Left kidney (tissue), 2 donors: Measurements from ENCODE around the gene ADAMTS5. TPM values are rescaled to one million over a fixed set of nuclear protein-coding genes. Genes with fewer than 3 reads are reported as not detected.

ENCODE experiments used
- DNase-seq: peaks from one replicate; pipeline ENCODE4 v3.0.0-alpha.2; 2013
- polyA plus RNA-seq: library from polyadenylated mRNA; unstranded; fragments of 120-200 nt; gene quantifications from one replicate; pipeline ENCODE4 v1.2.1, GENCODE V29; 2013; ENCODE audit not compliant: insufficient read length

The ADAMTS5 gene
- polyA plus RNA-seq, 1 donor: 23.3 TPM

DNA sequence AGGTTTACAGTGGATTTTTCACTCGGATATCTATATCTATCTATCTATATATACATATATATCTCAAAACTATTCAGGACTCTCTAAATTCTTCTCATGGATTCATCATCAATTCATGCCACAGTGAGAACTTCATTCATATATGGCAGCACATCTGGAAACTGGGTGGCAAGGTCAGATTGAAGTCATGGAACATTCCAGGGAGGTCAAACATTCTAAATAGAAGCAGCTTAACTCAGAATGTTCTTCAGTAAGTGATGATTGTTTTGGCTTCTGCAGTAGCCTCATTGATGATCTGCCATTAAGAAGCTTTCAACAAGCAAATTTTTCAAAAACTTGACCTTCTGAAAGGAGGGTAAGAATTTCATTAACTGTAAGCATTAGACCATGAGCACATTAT, 74.7 kb downstream of the ADAMTS5 start:
- no peak for DNase-seq

GRCh38 chr21:26888931-26889330, 78.0 kb downstream of the ADAMTS5 start:
- DNase-seq: no peak

- no peak for DNase-seq
Measured at GRCh38 chr21:26888256-26888655, 78.6 kb downstream of the ADAMTS5 start.

- no peak for DNase-seq
Measured at GRCh38 chr21:26887251-26887650, 79.6 kb downstream of the ADAMTS5 start.

DNA sequence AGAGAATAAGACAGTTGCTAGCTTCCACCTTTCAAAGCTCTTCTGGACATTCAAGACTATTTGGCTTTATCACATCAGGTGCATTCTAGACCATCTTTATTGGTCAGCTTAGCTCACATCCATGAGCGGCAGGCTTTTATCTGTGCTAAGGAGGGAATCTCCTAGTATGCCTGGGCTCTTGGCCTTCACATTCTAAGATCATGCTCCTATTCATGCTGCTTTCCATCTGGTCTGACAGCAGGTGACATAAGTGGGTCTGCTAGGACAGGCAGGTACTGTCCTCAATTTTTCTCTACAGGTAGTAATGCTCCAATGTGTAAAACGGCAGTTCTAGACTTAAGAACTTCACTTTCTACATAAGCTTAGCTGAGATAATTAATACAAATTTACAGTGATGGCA, 82.5 kb downstream of the ADAMTS5 start:
- DNase-seq: no peak

DNA sequence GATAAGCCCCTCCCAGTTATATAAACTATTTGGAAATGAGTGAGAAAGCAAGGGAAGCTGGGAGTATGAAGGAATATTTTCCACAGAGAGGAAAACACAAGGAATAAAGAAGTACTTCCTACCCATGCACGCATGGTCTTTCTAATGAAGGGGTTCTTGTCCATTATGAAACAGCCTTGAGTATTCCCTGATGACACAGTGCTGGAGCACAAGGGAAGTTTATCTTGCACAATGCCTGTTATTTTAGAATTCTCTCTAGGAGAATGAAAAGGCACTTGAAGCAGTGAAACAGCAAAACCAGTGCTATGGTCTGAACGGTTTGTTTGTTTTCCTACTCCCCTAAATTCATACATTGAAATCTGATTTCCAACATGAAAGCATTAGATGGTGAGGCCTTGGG, 83.1 kb downstream of the ADAMTS5 start:
- no peak for DNase-seq

- DNase-seq: peak; percentile 33
Measured at GRCh38 chr21:26881504-26882228, 85.2 kb downstream of the ADAMTS5 start.

- DNase-seq: no peak
Measured at GRCh38 chr21:26877018-26877417, 89.9 kb downstream of the ADAMTS5 start.

- DNase-seq: no peak
Measured at GRCh38 chr21:26874347-26874746, 92.5 kb downstream of the ADAMTS5 start.

Other genes starting within 250 kb of the ADAMTS5 start
- 107 TPM for gene ADAMTS1, start 121.7 kb downstream of the ADAMTS5 start, polyA plus RNA-seq